Activated CD4-positive, CD25-positive, alpha-beta regulatory T cell treated with anti-CD3 and anti-CD28 coated beads, Interleukin-2, amount 50 U/mL, for 72 hours (primary cell): ENCODE results near the gene LAMB4.

ENCODE experiments used
- DNase-seq: peaks from one replicate; pipeline ENCODE4 v3.0.0; 2021

Gene LAMB4

DNA sequence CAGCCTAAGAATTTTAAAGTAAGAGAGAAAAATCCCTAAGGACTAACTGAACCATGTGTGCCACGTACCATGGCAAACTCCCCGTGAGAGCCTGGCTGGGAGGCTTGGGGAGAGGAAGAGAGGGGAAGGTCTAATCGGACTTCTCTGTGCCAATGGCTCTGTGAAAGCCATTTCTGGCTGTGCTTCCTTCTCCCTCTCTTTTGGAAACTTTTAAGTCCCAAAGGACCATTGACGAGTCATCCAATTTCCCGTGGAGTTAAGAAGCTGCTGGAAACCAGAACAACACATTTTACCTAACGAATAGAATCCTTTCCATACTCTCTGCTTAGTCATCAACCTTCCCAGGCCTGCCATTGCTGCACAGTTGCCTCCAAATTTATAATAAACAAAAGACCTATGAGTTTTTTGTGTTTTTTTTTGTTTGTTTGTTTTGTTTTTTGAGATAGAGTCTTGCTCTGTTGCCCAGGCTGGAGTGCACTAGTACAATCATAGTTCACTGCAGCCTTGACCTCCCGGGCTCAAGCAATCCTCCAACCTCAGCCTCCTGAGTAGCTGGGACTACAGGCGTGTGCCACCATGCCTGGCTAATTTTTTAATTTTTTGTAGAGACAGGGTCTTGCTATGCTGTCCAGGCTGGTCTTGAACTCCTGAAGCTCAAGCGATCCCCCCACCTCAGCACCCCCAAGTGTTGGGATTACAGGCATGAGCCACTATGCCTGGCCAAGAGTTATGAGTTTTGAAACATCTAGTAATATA lies 140.4 kb downstream of the LAMB4 start:
- DNase-seq = no peak

- DNase-seq = no peak
Observed at GRCh38 chr7:107982918-107983389, 147.2 kb downstream of the LAMB4 start.

GRCh38 chr7:107982042-107982840 lies 147.9 kb downstream of the LAMB4 start:
- DNase-seq = no peak

GRCh38 chr7:107981466-107981865 lies 148.7 kb downstream of the LAMB4 start:
- no peak for DNase-seq

DNA sequence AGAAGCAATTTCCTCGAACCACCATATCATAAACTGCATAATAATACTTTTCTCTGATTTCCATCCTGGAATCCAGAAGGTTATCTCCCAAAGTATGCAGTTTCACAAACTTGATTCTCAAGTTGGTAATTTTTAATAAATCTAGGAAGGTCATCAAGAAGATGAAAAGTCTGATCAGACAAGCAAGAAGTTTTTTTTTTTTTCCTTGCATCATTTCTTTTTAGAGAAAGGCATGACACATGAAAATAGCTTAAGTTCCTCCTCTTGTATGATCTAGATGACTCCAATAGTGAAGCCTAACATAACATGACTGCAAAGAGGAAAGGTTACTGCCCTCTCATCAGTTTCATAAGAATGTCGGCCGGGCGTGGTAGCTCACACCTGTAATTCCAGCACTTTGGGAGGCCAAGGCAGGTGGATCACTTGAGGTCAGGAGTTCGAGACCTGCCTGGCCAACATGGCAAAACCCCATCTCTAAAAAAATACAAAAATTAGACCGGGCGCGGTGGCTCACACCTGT lies 149.4 kb downstream of the LAMB4 start:
- no peak for DNase-seq

GRCh38 chr7:107980171-107980570 lies 150.0 kb downstream of the LAMB4 start:
- no peak for DNase-seq

- no peak for DNase-seq
Observed at GRCh38 chr7:107978815-107979408, 151.2 kb downstream of the LAMB4 start.

GRCh38 chr7:107977048-107977447 lies 153.1 kb downstream of the LAMB4 start:
- DNase-seq = no peak

- no peak for DNase-seq
Observed at GRCh38 chr7:107976620-107977019, 153.5 kb downstream of the LAMB4 start.

DNA sequence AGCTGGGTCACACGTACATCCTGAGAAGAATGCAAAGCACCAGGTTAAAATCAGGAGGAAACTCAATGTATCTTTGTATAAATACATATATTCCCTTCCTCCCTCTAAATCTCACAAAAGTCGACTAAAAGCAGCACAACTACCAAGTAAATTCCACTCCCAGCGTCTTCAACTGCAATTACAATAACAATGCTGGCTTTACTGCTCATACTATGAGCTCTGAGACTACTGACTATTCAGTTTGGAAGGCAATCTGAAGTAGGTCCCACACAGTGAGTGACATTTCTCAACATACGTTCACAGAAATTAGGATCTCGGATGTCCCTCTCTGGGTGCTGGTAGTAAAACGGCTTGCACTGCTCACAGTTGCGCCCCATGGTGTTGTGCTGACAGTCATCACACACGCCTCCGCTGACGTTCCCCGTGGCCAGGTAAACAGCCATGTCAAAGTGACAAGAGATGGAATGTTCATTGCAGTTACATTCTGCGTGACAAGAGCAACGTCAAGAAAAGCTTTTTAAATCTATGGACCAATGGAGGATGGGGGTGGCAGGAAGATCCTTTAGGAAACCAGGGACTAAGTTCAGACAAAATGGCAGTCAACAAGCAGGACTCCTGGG lies 154.7 kb downstream of the LAMB4 start:
- no peak for DNase-seq

GRCh38 chr7:107973861-107974260 lies 156.3 kb downstream of the LAMB4 start:
- no peak for DNase-seq
